GM19099 (cell line): ENCODE data around the gene VEGFA.

Experiments
- POLR2A ChIP-seq: IDR thresholded peaks from 3 replicates; pipeline ENCODE4 v1.6.1; 2011; ENCODE audit warnings: low read depth; ENCODE audit not compliant: insufficient read length; ENCODE audit errors: extremely low read depth

Gene VEGFA

DNA sequence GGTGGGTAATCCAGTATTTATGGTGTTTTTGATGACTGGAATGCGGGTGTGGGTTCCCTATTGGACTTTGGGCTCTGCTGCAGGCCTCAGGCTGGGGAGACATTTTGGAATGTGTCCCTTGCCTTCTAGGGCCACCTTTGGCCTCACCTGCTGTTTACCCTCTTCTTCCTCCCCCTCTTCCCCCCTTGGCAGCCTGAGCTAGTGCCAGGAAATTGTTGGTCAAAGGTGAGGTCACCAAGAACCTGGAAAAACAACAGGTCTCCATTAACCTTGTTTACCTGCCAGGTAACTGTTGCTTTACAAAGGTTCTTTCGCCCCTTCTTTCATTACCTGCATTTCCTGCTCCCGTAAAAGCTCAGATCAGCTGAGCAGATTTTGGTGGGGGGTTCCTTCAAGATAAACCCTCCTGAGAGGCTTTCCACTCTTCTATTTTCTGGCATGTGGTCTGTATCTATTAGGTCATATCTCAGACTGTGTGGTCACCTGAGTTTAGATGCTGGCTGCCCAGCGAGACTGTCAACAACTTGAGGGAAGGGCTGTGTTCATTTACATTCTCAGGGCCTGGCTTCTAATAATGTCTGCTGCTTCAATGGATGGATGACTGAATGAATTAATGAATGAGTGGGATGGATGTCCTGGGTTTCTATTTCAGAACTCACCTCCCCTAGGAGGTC is 34.7 kb downstream of the VEGFA start:
- TF ChIP-seq POLR2A: no peak

DNA sequence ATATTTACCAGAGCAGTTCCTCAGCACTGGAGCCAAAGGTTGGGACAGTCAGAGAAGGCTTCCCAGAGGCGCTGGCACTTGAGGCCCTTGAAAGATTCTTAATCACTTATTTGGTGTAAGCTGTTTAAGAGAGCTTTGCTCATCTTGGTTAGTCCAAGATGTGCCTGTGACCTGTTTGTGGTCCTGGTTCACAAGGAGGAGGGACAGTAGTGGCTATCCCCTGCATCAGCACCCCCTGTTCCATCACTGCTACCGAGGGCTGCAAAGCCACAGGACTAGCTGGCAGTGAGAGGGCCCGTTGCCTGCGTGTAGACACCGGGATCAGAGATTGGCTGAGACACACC is 35.7 kb downstream of the VEGFA start:
- TF ChIP-seq POLR2A: no peak

DNA sequence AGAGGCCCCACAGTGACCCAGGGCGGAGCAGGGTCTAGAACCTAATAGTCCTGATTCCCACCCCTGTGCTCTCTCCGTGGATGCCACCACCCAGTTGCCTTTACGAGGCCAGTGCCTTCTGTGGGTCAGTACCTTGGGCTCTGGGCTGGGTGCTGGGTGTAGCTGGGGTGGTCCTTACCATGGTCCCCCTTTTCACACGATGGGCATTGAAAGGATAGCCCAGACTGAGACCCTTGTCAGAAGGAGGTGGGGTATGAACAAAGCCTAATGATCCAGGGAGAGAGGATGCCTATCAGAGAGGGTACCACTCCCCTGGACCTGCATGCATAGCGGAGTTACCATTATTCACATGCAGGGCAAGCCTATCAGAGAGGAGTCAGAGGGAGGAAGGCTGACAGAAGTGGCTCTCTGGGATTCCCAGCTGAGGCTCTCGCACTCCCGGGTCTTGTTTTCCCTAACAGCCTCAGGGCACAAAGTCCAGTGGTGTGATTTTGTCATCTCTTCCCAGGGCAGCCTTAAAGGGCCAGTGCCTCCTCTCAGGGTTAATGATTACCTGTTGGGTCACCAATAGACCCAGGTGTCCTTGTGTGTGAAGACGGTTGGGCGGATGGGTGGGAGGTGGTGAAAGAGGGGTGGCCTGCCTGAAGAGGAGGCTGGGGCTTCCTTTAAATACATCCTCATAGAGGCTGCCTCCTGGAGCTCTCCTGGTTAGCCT is 36.2 kb downstream of the VEGFA start:
- TF ChIP-seq POLR2A: no peak

DNA sequence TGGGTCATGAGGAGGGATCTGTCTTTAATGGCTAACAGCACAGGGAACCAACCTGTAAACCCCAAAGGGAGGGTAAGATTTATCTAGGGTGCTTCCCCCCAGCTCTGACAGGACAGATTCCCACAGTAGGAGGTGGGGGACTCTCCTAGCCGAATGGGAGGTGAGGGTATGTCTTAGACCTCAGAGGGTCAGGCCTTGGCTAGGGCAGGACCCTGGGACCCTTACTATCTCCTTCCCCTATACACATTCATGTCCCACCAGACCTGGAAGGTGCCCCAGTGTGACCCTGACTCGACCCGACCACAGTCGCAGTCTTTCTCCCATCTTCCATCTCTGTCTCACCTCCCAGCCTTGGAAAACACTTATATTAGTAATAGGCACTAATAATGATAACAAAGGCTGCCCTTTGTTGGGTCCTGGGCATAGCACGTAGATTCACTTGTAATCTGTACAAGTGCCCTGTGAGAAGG is 36.8 kb downstream of the VEGFA start:
- TF ChIP-seq POLR2A: no peak

DNA sequence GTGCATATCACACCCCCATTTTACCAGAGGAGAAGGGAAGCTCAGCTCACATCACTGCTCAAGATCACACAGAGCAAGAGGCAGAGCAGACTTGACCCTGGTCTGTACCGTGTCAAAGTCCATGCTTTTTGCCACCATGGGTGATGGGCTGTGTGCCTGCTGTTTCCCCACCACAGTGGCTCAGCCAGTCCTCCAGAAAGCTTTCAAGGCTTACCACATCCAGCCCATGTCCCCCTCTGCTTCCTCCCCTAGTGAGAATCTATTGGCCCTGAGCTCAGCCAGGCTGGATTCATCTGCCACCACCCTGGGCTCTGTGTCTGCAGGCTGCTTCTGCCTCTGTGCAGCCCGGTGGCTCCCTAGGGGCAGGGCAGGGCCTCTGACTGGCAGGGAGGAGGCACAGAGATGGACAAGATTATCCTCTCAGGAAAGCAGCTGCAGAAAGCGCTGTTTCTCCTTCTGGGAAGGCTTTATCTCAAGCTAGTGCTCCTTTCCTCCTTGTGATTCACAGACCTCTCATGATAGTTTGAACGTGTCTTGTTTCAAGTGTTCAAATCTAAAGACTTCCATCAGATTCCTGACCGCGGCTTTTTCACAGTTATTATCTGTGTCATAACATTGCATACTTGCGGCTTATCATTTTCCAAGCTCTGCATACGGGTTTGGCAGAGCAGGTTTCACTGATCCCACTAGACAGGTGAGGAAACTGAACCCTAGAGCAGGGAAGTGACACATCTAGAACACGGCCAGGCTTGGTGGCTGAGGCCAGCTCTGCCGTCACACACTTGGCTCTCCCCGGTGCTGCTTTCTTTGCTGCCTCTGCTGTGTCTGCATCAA is 37.4 kb downstream of the VEGFA start:
- no peak for TF ChIP-seq POLR2A

DNA sequence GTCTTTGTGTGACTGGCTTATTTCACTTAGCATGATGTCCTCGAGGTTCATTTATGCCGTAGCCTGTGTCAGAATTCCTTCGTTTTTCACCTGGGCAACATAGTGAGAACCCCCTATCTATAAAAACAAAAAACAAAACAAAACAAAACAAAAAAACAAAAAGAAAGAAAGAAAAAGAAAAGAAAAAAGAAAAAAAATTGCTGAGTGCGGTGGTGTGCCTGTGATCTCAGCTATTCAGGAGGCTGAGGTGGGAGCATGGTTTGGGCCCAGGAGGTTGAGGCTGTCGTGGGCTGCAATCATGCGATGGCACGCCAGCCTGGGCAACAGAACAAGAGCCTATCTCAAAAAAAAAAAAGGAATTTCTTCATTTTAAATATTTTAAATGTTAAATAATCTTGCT is 38.4 kb downstream of the VEGFA start:
- no peak for TF ChIP-seq POLR2A

DNA sequence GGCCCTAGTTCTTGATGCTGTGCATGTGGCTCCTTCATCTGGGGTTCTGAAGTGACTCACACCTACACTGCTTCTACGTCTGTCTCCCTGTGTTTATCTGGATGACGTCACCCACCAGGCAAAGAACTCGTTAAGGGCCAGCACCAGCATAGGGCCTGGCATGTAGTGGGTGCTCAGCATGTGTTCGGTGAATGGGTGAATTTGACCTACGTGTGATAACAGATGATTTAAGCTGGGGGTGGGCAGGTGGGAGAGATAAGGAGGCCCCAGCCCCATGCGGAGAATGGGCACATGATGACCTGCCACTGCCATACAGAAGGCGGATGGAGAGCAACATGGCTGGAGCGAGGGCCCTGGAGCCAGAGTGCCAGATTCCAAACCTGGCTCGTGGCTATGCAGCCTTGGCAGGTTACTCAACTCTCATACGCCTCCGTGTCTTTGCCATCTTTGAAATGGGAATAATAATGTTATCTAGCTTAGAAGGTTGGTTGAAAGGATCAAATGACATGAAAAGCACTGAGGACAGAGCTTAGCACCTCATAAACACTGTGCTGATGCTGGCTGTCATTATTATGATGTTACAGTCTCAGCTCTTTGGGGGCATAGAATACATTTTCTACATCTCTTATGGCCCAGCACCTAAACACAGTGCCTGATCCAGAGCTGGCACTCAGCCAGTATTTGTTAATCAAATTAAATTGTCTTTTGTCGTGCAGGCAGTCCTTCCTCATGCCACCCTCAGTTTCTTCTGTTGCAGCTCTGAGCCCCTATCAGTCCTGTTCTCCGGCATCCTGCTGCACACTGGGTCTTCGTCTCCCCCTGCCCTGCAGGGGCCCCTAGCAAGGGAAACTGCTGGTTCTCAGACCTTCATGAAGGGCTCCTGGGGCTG is 39.6 kb downstream of the VEGFA start:
- TF ChIP-seq POLR2A: no peak

DNA sequence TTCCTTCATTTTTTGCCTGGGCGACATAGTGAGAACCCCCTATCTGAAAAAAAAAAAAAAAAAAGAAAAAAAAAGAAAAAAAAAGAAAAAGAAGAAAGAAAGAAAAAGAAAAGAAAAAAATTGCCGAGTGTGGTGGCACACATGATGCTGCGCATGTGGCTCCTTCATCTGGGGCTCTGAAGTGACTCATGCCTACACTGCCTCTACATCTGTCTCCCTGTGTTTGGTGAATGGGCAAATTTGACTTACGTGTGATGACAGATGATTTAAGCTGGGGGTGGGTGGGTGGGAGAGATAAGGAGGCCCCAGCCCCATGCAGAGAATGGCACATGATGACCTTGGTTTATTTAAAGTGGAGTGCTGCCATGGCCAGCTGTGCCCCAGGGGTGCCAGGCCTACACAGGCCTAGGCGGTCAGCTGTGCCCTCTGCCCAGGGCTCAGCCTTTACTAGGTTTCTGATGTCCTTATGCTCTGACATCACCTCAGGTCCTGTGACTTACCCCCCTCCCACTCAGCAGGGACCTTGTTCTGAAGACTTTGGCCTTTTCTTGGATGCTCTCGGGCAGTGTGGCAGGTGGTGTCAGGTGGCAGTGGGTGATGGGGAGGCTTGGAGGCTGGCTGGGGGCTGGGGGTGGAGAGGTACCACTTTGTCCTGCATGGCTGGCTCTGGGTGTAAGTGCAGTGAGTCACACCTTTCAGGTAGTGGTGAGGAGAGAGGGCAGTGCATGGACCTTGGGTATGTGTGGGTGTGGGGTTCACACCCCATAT is 41.1 kb downstream of the VEGFA start:
- TF ChIP-seq POLR2A: no peak

DNA sequence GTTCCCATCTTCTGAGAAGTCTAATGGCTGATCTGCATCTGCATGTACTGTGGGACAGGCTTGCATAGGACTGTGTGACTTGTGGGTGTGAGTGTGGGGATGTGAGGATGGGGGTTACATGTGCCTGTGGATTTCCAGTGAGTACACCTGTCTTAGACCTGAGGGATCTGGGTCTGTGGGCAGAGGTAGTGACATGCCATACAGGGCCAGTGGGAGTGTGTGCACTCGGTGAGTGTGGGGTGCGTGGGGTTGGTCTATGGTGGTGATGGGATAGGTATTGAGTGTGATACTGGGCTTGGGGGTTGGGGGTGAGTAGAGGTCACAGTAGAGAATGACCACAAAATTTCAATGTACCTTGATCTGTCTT is 41.7 kb downstream of the VEGFA start:
- TF ChIP-seq POLR2A: no peak

DNA sequence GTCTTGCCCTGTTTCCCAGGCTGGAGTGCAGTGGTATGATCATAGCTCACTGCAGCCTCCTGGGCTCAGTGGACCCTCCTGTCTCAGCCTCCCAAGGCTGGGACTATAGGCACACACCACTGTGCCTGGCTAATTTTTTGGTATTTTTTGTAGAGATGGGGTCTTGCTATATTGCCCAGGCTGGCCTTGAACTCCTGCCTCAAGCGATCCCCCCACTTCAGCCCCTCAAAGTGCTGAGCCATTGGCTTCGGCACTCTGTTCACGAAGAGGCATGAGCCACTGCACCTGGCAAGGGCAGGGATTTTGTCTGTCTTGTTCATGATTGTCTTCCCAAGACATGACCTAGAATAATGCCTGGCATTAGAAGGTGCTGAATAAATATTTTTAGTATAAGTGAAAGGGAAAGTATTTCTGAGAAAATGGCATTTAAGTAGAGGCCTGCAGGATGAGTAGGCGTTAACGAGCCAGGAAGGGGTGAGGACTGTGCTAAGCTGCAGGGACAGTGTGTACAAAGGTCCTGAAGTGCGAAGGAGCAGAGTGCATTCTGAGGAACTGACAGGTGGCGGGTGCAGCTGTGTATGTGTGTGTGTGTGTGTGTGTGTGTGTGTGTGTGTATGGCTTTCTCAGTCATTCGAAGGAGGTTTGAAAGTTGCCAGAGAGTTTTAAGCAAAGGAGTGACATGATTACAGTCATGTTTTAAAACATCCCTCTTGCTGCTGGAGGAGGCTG is 43.0 kb downstream of the VEGFA start:
- TF ChIP-seq POLR2A: no peak

DNA sequence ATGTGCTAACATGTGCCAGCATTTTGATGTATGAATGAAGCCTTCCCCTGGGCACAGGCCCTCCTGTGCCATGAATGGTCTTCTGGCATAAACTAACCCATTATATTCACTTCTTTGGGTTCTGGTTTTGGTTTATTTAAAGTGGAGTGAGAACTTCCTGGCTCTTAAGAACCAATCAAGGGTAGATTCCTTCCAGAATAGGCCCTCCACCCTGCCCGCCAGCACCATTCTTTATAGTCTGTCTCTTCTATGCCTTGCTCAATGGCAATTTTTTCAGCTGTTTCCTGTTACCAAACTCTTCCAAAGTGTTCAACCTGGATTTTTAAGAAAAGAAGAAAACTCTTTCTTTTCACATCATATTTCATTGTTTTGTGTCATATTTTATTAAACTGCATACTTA is 44.1 kb downstream of the VEGFA start:
- no peak for TF ChIP-seq POLR2A

DNA sequence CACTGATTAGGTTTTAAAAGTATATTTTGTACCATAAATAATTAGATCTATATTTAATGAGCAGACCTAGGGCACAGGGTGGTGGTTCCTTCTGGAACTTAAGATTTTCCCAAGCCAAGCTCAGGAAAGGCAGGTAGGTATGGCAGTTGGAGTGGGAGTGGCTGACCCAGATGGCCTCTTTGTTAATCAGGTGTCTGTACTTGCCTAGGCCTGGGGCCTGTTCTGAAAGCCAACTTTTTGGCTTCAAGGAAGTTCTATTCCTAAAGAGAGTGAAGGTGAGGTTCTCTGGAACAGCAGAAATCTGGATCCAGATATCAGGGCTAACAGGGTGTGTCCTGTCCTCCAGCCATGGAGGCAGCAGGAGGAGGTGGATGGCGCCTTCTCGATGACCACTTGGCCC is 44.9 kb downstream of the VEGFA start:
- no peak for TF ChIP-seq POLR2A

DNA sequence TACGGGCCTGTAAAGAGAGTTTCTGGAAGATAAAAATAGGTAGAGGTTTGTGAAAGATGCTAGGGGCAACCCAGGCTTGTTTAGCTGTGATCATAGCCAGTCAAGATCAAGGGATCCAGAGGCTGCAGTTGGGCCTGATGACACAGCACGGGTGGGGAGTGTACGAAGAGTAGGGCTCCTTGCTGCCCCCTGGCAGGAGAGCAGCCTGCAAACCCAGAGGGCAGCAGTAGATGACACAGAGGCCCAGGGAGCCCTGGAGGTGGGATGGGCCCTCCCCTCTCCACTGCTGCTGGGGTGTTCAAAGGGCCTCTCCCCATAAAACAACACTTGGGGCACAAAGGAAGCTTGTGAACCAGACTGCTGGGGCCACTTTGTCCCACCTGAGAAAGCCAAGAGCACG is 47.2 kb downstream of the VEGFA start:
- TF ChIP-seq POLR2A: no peak
